ENCODE results near the gene MATK.

Gene MATK

GRCh38 chr19:3819989-3820388 is 33.8 kb upstream of the MATK start:
- no peak overlapping the region for H2BK15ac ChIP-seq (ENCODE audit: low read length)
- no peak overlapping the region for H4K91ac ChIP-seq (ENCODE audit: low read depth, low read length, poor library complexity)
- H3K4ac ChIP-seq (ENCODE audit: low read length): no peak overlapping the region
- no peak overlapping the region for H3K23ac ChIP-seq (ENCODE audit: low read depth, low read length, poor library complexity)
- H3K27me3 ChIP-seq (ENCODE audit: control insufficient read depth in 3 of 3, insufficient read depth in 3 of 3, low read depth in 1 of 3, low read length in 3 of 3): peaks cover 0 to 16% (median 0%) of the 10 kb centered on the region in 3 experiments
- WGBS, 2 donors (ENCODE audit: extremely low coverage in 2 of 2, insufficient read length in 2 of 2, insufficient replicate concordance in 1 of 2): no CpG with 5 or more reads among the region's 19 CpGs
- H3K18ac ChIP-seq (ENCODE audit: low read length): peak overlapping the region; percentile 64
- H3K27ac ChIP-seq (replicated peaks; ENCODE audit: low read length): no peak overlapping the region
- no peak overlapping the region for H2AFZ ChIP-seq (ENCODE audit: low read length)
- no peak overlapping the region for H2BK12ac ChIP-seq (ENCODE audit: low read length)
- H2BK5ac ChIP-seq (ENCODE audit: low read length): no peak overlapping the region
- no peak overlapping the region for H4K8ac ChIP-seq (ENCODE audit: low read depth, low read length)
- H2BK120ac ChIP-seq (ENCODE audit: low read depth, low read length): no peak overlapping the region
- H3K36me3 ChIP-seq (replicated peaks in 1 of 2; ENCODE audit: control insufficient read depth in 2 of 2, insufficient read depth in 2 of 2, low read length in 2 of 2): no peaks in the 10 kb centered on the region
- H2AK5ac ChIP-seq (ENCODE audit: low read depth, low read length): peak overlapping the region; percentile 83
- no peak overlapping the region for H3K4me3 ChIP-seq (ENCODE audit: low read length in 2 of 2)
- no peaks in the 10 kb centered on the region for H3K79me1 ChIP-seq (ENCODE audit: low read depth, low read length)
- no peak overlapping the region for H3K4me2 ChIP-seq (ENCODE audit: insufficient read depth, low read length, poor library complexity, severe bottlenecking)
- peak overlapping the region; percentile 63 for H3K14ac ChIP-seq (ENCODE audit: low read length)
- H3K9me3 ChIP-seq (replicated peaks in 1 of 2; ENCODE audit: control insufficient read depth in 2 of 2, insufficient read depth in 1 of 2, low read depth in 1 of 2, low read length in 2 of 2): no peaks in the 10 kb centered on the region
- peaks cover 0 to 3% of the 10 kb centered on the region in 2 donors for H3K4me1 ChIP-seq (ENCODE audit: control insufficient read depth in 2 of 2, insufficient read depth in 1 of 2, low read depth in 1 of 2, low read length in 2 of 2)
- no peak overlapping the region for H3K9ac ChIP-seq (ENCODE audit: low read depth, low read length, poor library complexity)
- no peak for DNase-seq (ENCODE audit: low spot score)

GRCh38 chr19:3818918-3819317 is 32.7 kb upstream of the MATK start:
- H3K36me3 ChIP-seq (replicated peaks in 1 of 2; ENCODE audit: control insufficient read depth in 2 of 2, insufficient read depth in 2 of 2, low read length in 2 of 2): no peaks in the 10 kb centered on the region
- peak overlapping the region; percentile 44 for H3K9ac ChIP-seq (ENCODE audit: low read depth, low read length, poor library complexity)
- peak overlapping the region; percentile 85 for H3K23ac ChIP-seq (ENCODE audit: low read depth, low read length, poor library complexity)
- H4K8ac ChIP-seq (ENCODE audit: low read depth, low read length): no peak overlapping the region
- no peaks in the 10 kb centered on the region for H3K9me3 ChIP-seq (replicated peaks in 1 of 2; ENCODE audit: control insufficient read depth in 2 of 2, insufficient read depth in 1 of 2, low read depth in 1 of 2, low read length in 2 of 2)
- H2BK5ac ChIP-seq (ENCODE audit: low read length): no peak overlapping the region
- H3K18ac ChIP-seq (ENCODE audit: low read length): peak overlapping the region; percentile 80
- H4K91ac ChIP-seq (ENCODE audit: low read depth, low read length, poor library complexity): no peak overlapping the region
- no peak overlapping the region for H2AFZ ChIP-seq (ENCODE audit: low read length)
- H3K27ac ChIP-seq (replicated peaks; ENCODE audit: low read length): no peak overlapping the region
- H2BK120ac ChIP-seq (ENCODE audit: low read depth, low read length): no peak overlapping the region
- DNase-seq (ENCODE audit: low spot score): no peak
- peak overlapping the region in 1 of 2 donors; percentile 37 for H3K4me3 ChIP-seq (ENCODE audit: low read length in 2 of 2)
- peak overlapping the region; percentile 2 for H3K4me2 ChIP-seq (ENCODE audit: insufficient read depth, low read length, poor library complexity, severe bottlenecking)
- H3K27me3 ChIP-seq (ENCODE audit: control insufficient read depth in 3 of 3, insufficient read depth in 3 of 3, low read depth in 1 of 3, low read length in 3 of 3): peaks cover 0 to 11% (median 0%) of the 10 kb centered on the region in 3 experiments
- H3K4ac ChIP-seq (ENCODE audit: low read length): peak overlapping the region; percentile 53
- no peaks in the 10 kb centered on the region for H3K79me1 ChIP-seq (ENCODE audit: low read depth, low read length)
- no peak overlapping the region for H2BK12ac ChIP-seq (ENCODE audit: low read length)
- peak overlapping the region; percentile 37 for H2BK15ac ChIP-seq (ENCODE audit: low read length)
- peak overlapping the region; percentile 84 for H2AK5ac ChIP-seq (ENCODE audit: low read depth, low read length)
- no CpG with 5 or more reads among the region's 31 CpGs for WGBS, 2 donors (ENCODE audit: extremely low coverage in 2 of 2, insufficient read length in 2 of 2, insufficient replicate concordance in 1 of 2)
- H3K14ac ChIP-seq (ENCODE audit: low read length): peak overlapping the region; percentile 71
- peaks cover 0 to 3% of the 10 kb centered on the region in 2 donors for H3K4me1 ChIP-seq (ENCODE audit: control insufficient read depth in 2 of 2, insufficient read depth in 1 of 2, low read depth in 1 of 2, low read length in 2 of 2)

- no peaks in the 10 kb centered on the region for H3K79me1 ChIP-seq (ENCODE audit: low read depth, low read length)
- peaks cover 0 to 9% (median 0%) of the 10 kb centered on the region in 3 experiments for H3K27me3 ChIP-seq (ENCODE audit: control insufficient read depth in 3 of 3, insufficient read depth in 3 of 3, low read depth in 1 of 3, low read length in 3 of 3)
- no peak overlapping the region for H3K4me3 ChIP-seq (ENCODE audit: low read length in 2 of 2)
- no peak overlapping the region for H2BK120ac ChIP-seq (ENCODE audit: low read depth, low read length)
- no peak for DNase-seq (ENCODE audit: low spot score)
- no peak overlapping the region for H3K23ac ChIP-seq (ENCODE audit: low read depth, low read length, poor library complexity)
- H3K4me1 ChIP-seq (ENCODE audit: control insufficient read depth in 2 of 2, insufficient read depth in 1 of 2, low read depth in 1 of 2, low read length in 2 of 2): peaks cover 0 to 3% of the 10 kb centered on the region in 2 donors
- no peak overlapping the region for H4K91ac ChIP-seq (ENCODE audit: low read depth, low read length, poor library complexity)
- no peak overlapping the region for H2BK5ac ChIP-seq (ENCODE audit: low read length)
- no peak overlapping the region for H2AFZ ChIP-seq (ENCODE audit: low read length)
- no CpG with 5 or more reads among the region's 11 CpGs for WGBS, 2 donors (ENCODE audit: extremely low coverage in 2 of 2, insufficient read length in 2 of 2, insufficient replicate concordance in 1 of 2)
- no peak overlapping the region for H3K14ac ChIP-seq (ENCODE audit: low read length)
- no peaks in the 10 kb centered on the region for H3K36me3 ChIP-seq (replicated peaks in 1 of 2; ENCODE audit: control insufficient read depth in 2 of 2, insufficient read depth in 2 of 2, low read length in 2 of 2)
- H3K4ac ChIP-seq (ENCODE audit: low read length): no peak overlapping the region
- no peak overlapping the region for H3K4me2 ChIP-seq (ENCODE audit: insufficient read depth, low read length, poor library complexity, severe bottlenecking)
- no peak overlapping the region for H2BK12ac ChIP-seq (ENCODE audit: low read length)
- H4K8ac ChIP-seq (ENCODE audit: low read depth, low read length): no peak overlapping the region
- peak overlapping the region; percentile 80 for H3K18ac ChIP-seq (ENCODE audit: low read length)
- H3K27ac ChIP-seq (replicated peaks; ENCODE audit: low read length): no peak overlapping the region
- H3K9ac ChIP-seq (ENCODE audit: low read depth, low read length, poor library complexity): no peak overlapping the region
- H2BK15ac ChIP-seq (ENCODE audit: low read length): peak overlapping the region; percentile 37
- H2AK5ac ChIP-seq (ENCODE audit: low read depth, low read length): no peak overlapping the region
- no peaks in the 10 kb centered on the region for H3K9me3 ChIP-seq (replicated peaks in 1 of 2; ENCODE audit: control insufficient read depth in 2 of 2, insufficient read depth in 1 of 2, low read depth in 1 of 2, low read length in 2 of 2)
Observed at GRCh38 chr19:3818466-3818865, 32.3 kb upstream of the MATK start.

- DNase-seq (ENCODE audit: low spot score): no peak
- Histone ChIP-seq H2BK12ac (ENCODE audit: low read length) (no peak overlapping the region), H3K18ac (ENCODE audit: low read length) (no peak overlapping the region), H2BK15ac (ENCODE audit: low read length) (no peak overlapping the region), H3K4me2 (ENCODE audit: insufficient read depth, low read length, poor library complexity, severe bottlenecking) (no peak overlapping the region), H3K9ac (ENCODE audit: low read depth, low read length, poor library complexity) (no peak overlapping the region), H2BK5ac (ENCODE audit: low read length) (no peak overlapping the region), H3K4ac (ENCODE audit: low read length) (no peak overlapping the region), H4K8ac (ENCODE audit: low read depth, low read length) (no peak overlapping the region), H2AK5ac (ENCODE audit: low read depth, low read length) (no peak overlapping the region), H3K27me3 (ENCODE audit: control insufficient read depth in 3 of 3, insufficient read depth in 3 of 3, low read depth in 1 of 3, low read length in 3 of 3) (peaks cover 0 to 2% (median 0%) of the 10 kb centered on the region in 3 experiments), H3K9me3 (replicated peaks in 1 of 2; ENCODE audit: control insufficient read depth in 2 of 2, insufficient read depth in 1 of 2, low read depth in 1 of 2, low read length in 2 of 2) (no peaks in the 10 kb centered on the region), H3K14ac (ENCODE audit: low read length) (no peak overlapping the region), H2AFZ (ENCODE audit: low read length) (no peak overlapping the region), H3K4me3 (ENCODE audit: low read length in 2 of 2) (no peak overlapping the region), H3K4me1 (ENCODE audit: control insufficient read depth in 2 of 2, insufficient read depth in 1 of 2, low read depth in 1 of 2, low read length in 2 of 2) (peaks cover 2 to 3% of the 10 kb centered on the region in 2 donors), H2BK120ac (ENCODE audit: low read depth, low read length) (no peak overlapping the region), H3K36me3 (replicated peaks in 1 of 2; ENCODE audit: control insufficient read depth in 2 of 2, insufficient read depth in 2 of 2, low read length in 2 of 2) (no peaks in the 10 kb centered on the region), H4K91ac (ENCODE audit: low read depth, low read length, poor library complexity) (no peak overlapping the region), H3K79me1 (ENCODE audit: low read depth, low read length) (no peaks in the 10 kb centered on the region), H3K27ac (replicated peaks; ENCODE audit: low read length) (no peak overlapping the region), H3K23ac (ENCODE audit: low read depth, low read length, poor library complexity) (no peak overlapping the region)
- no CpG with 5 or more reads among the region's 8 CpGs for WGBS, 2 donors (ENCODE audit: extremely low coverage in 2 of 2, insufficient read length in 2 of 2, insufficient replicate concordance in 1 of 2)
Observed at GRCh38 chr19:3817761-3818160, 31.6 kb upstream of the MATK start.

Measured in neuronal stem cell (in vitro differentiated cells).